Caco-2 (cell line): ENCODE measurements around the gene ANO10. TPM values are rescaled to one million over a fixed set of nuclear protein-coding genes. Genes with fewer than 3 reads are reported as not detected.

Experiments used
- BruUV-seq: library from RNA; stranded (reverse); fragments of 400-500 nt; replicated peaks from 2 replicates; lab custom pipeline; 2021; lab: Mats Ljungman, UMichigan
- CTCF ChIA-PET: fragments of 300-600 bp; sonication (Branson Sonifier 250); formaldehyde crosslinking; loops from one replicate; lab custom pipeline; 2022; ENCODE audit warnings: antibody characterized with exemption; lab: Charles Lee
- POLR2A ChIA-PET: fragments of 300-600 bp; sonication (Branson Sonifier 250); formaldehyde crosslinking; loops from one replicate; lab custom pipeline; 2022; ENCODE audit warnings: antibody characterized with exemption; lab: Charles Lee
- DNase-seq, 2 experiments: peaks; one replicate each; pipeline versions ENCODE4 v3.0.0 to v3.0.0-alpha.2; 2020 to 2022
- H3K27me3 ChIP-seq: replicated peaks from 2 replicates; pipeline ENCODE4 v1.6.0; 2011; ENCODE audit warnings: low read length; ENCODE audit not compliant: control insufficient read depth, insufficient read depth
- H3K36me3 ChIP-seq: 2 replicates; pipeline ENCODE4 v1.5.1; 2011; ENCODE audit warnings: low read length; ENCODE audit not compliant: control insufficient read depth, insufficient read depth
- H3K4me1 ChIP-seq: fragments of 250-450 bp; sonication (Bioruptor Pico); 2 replicates; pipeline ENCODE4 v1.5.1; 2020; ENCODE audit warnings: mild to moderate bottlenecking
- H3K4me3 ChIP-seq: 2 replicates; pipeline ENCODE4 v1.5.1; 2011; ENCODE audit warnings: low read depth, mild to moderate bottlenecking, control low read depth, low read length
- H3K9me3 ChIP-seq: fragments of 250-450 bp; sonication (Bioruptor Pico); 2 replicates; pipeline ENCODE4 v1.5.1; 2020; ENCODE audit warnings: mild to moderate bottlenecking, moderate library complexity
- H3K27ac Mint-ChIP-seq: one replicate; pipeline ENCODE4 v1.8.0; 2022; ENCODE audit warnings: mixed read lengths; ENCODE audit not compliant: unreplicated experiment
- H3K27me3 Mint-ChIP-seq: one replicate; pipeline ENCODE4 v1.8.0; 2022; ENCODE audit warnings: mixed read lengths; ENCODE audit not compliant: insufficient read depth, unreplicated experiment
- H3K36me3 Mint-ChIP-seq: one replicate; pipeline ENCODE4 v1.8.0; 2022; ENCODE audit warnings: mild to moderate bottlenecking, mixed read lengths; ENCODE audit not compliant: insufficient read depth, unreplicated experiment
- H3K4me1 Mint-ChIP-seq: one replicate; pipeline ENCODE4 v1.8.0; 2022; ENCODE audit warnings: low read depth, mixed read lengths; ENCODE audit not compliant: unreplicated experiment
- H3K4me3 Mint-ChIP-seq: one replicate; pipeline ENCODE4 v1.8.0; 2022; ENCODE audit warnings: mild to moderate bottlenecking, moderate library complexity, mixed read lengths; ENCODE audit not compliant: unreplicated experiment
- H3K9me3 Mint-ChIP-seq: one replicate; pipeline ENCODE4 v1.8.0; 2022; ENCODE audit warnings: mixed read lengths; ENCODE audit not compliant: unreplicated experiment
- intact Hi-C: fragments of 100-400 bp; cut with micrococcal nuclease; formaldehyde crosslinking; loops from one replicate; pipeline ENCODE4 v1.10.0; 2022; ENCODE audit not compliant: unreplicated experiment
- total RNA-seq: library from RNA; stranded (reverse); gene quantifications from 2 replicates; pipeline ENCODE4 v1.2.3, GENCODE V29; 2022
- TF ChIP-seq, protein P1 (sequence below), 2 experiments: fragments of 200-600 bp in 1 of 2; IDR thresholded peaks; 1 replicate in 1 of 2; 2 replicates in 1 of 2; pipeline versions ENCODE4 v1.5.1 to v1.8.0; 2011 to 2022; ENCODE audit warnings: antibody characterized with exemption in 1 of 2, control low read depth in 1 of 2, inconsistent platforms in 1 of 2, low read depth in 1 of 2, low read length in 1 of 2, mild to moderate bottlenecking in 1 of 2, moderate library complexity in 1 of 2; ENCODE audit not compliant: insufficient read depth in 1 of 2, severe bottlenecking in 1 of 2, unreplicated experiment in 1 of 2

Gene ANO10
- total RNA-seq, 1 experiment from 2014 or later = 24.1 TPM

DNA sequence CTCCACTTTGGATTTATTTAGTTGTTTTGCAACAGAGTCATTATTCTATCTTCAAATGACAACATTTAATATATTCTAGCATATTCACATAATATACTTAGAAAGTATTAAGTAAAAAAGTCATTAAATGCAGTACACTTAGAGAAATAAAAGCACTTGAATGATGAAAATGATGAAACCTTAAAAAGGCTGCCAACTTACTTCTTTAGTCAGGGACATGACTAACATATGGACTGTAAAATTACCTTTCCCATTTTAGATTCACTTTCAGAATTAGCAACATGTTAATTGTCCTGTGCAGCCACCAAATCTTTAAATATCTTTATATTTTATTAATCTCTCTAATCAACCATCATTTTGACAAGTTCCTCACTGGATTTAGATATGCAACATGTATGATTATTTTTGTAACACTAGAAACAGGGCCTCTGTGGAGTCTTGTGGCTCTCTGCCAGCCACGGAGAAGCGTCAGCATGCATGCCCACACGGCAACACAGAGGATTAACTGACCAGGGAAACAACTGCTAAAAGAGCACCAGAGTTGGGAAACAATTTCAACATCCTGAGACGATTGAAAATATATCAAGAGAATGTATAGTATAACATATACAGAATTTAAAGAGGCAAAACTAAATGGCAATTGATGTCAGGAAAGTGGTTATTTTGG, 95.7 kb downstream of the ANO10 start:
- ChIA-PET CTCF (no interaction called here), POLR2A (no interaction called here)
- Mint-ChIP-seq H3K27me3 (no peaks in the 10 kb centered on the region), H3K9me3 (peaks cover 16% of the 10 kb centered on the region), H3K27ac (no peak overlapping the region), H3K36me3 (no peaks in the 10 kb centered on the region), H3K4me1 (no peaks in the 10 kb centered on the region), H3K4me3 (no peak overlapping the region)
- TF ChIP-seq, protein P1, sequence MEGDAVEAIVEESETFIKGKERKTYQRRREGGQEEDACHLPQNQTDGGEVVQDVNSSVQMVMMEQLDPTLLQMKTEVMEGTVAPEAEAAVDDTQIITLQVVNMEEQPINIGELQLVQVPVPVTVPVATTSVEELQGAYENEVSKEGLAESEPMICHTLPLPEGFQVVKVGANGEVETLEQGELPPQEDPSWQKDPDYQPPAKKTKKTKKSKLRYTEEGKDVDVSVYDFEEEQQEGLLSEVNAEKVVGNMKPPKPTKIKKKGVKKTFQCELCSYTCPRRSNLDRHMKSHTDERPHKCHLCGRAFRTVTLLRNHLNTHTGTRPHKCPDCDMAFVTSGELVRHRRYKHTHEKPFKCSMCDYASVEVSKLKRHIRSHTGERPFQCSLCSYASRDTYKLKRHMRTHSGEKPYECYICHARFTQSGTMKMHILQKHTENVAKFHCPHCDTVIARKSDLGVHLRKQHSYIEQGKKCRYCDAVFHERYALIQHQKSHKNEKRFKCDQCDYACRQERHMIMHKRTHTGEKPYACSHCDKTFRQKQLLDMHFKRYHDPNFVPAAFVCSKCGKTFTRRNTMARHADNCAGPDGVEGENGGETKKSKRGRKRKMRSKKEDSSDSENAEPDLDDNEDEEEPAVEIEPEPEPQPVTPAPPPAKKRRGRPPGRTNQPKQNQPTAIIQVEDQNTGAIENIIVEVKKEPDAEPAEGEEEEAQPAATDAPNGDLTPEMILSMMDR (IDR thresholded peaks at IDR 0.05; ENCODE audit: insufficient read depth in 1 of 2, low read depth in 1 of 2, low read length in 1 of 2, severe bottlenecking in 1 of 2, unreplicated experiment in 1 of 2) = no peak
- no peak for DNase-seq
- no peaks in the 10 kb centered on the region for H3K36me3 ChIP-seq
- no TSS peak for BruUV-seq
- intact Hi-C loops = no loop called here
- no peaks in the 10 kb centered on the region; the same call in 1 of the 2 replicates for H3K9me3 ChIP-seq
- H3K27me3 ChIP-seq = no peaks in the 10 kb centered on the region
- no peaks in the 10 kb centered on the region for H3K4me1 ChIP-seq
- no peak overlapping the region for H3K4me3 ChIP-seq

DNA sequence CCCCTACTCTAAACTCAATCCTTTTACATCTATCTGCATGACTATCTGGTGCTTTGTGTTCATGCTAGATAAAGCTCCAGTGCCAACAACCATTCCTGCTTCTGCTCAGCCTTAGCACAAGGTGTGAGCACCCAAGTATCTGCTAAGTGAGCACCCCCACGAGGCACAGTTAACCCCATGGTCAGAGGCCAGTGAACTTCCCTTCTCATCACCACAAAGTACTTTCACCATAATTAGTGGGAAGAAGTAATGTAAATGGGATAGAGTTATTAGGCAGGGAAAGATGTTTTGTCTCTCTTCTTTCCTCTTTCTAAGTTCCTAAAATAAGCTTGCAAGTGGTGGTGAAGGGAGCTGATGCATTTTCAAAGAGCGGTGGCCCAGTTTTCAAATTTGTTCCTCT, 96.4 kb downstream of the ANO10 start:
- H3K9me3 Mint-ChIP-seq = peaks cover 16% of the 10 kb centered on the region
- H3K36me3 Mint-ChIP-seq = no peaks in the 10 kb centered on the region
- ChIA-PET POLR2A (no interaction called here), CTCF (no interaction called here)
- no peak overlapping the region for H3K27ac Mint-ChIP-seq
- DNase-seq = no peak
- no peaks in the 10 kb centered on the region for H3K4me1 Mint-ChIP-seq
- H3K4me1 ChIP-seq = no peaks in the 10 kb centered on the region
- no peaks in the 10 kb centered on the region for H3K27me3 Mint-ChIP-seq
- BruUV-seq = no TSS peak
- no peak overlapping the region for H3K4me3 Mint-ChIP-seq
- no peaks in the 10 kb centered on the region; the same call in 1 of the 2 replicates for H3K9me3 ChIP-seq
- intact Hi-C loops = no loop called here
- TF ChIP-seq, protein P1 (IDR thresholded peaks at IDR 0.05; ENCODE audit: insufficient read depth in 1 of 2, low read depth in 1 of 2, low read length in 1 of 2, severe bottlenecking in 1 of 2, unreplicated experiment in 1 of 2) = no peak
- no peaks in the 10 kb centered on the region for H3K36me3 ChIP-seq
- no peaks in the 10 kb centered on the region for H3K27me3 ChIP-seq
- H3K4me3 ChIP-seq = no peak overlapping the region

DNA sequence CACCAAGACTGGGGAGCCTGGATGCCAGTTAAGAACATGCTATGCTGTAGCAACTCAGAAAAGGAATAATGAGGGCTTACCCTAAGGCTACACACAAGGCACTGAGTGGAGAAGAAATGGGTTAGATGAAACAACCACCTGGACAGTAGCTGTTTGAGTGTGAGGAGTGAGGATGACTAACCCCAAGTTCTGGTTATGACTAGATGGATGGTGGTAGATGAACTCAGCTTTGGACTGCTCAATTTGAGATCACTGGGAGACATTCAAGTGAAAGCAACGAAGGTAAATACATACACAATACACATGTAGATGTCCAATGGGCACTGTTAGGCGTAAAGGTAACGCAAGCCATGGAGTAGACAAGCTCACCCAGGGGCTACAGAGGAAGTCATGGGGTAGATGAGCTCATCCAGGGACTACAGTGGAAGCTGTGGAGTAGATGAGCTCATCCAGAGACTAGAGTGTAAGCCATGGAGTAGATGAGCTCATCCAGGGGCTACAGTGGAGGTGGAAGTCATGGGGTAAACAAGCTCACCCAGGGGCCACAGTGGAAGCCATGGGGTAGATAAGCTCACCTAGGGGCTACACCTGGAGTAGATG, 98.3 kb downstream of the ANO10 start:
- H3K4me3 ChIP-seq = no peak overlapping the region
- no peaks in the 10 kb centered on the region for H3K36me3 Mint-ChIP-seq
- intact Hi-C loops = no loop called here
- H3K4me3 Mint-ChIP-seq = no peak overlapping the region
- no peaks in the 10 kb centered on the region for H3K27me3 ChIP-seq
- ChIA-PET POLR2A (no interaction called here), CTCF (interaction anchor here (0.8 kb wide), 1 partner anchor 308 kb away, joined by 3 read pairs; no protein-coding TSS in a partner anchor)
- DNase-seq = no peak
- H3K9me3 ChIP-seq = no peaks in the 10 kb centered on the region; the same call in 1 of the 2 replicates
- H3K27me3 Mint-ChIP-seq = no peaks in the 10 kb centered on the region
- no peaks in the 10 kb centered on the region for H3K4me1 Mint-ChIP-seq
- H3K4me1 ChIP-seq = no peaks in the 10 kb centered on the region
- TF ChIP-seq, protein P1 (IDR thresholded peaks at IDR 0.05; ENCODE audit: insufficient read depth in 1 of 2, low read depth in 1 of 2, low read length in 1 of 2, severe bottlenecking in 1 of 2, unreplicated experiment in 1 of 2) = no peak
- H3K9me3 Mint-ChIP-seq = peaks cover 25% of the 10 kb centered on the region
- H3K27ac Mint-ChIP-seq = no peak overlapping the region
- BruUV-seq = no TSS peak
- no peaks in the 10 kb centered on the region for H3K36me3 ChIP-seq
